OCI-LY3 (cell line): ENCODE measurements around the gene NOXO1.

Source experiments
- H2AFZ ChIP-seq: fragments of 200-600, 300-600 bp; shearing (Covaris generic); 2 replicates; pipeline ENCODE4 v1.6.0; 2014; ENCODE audit warnings: antibody characterized with exemption, low read depth, low read length
- H3K27ac ChIP-seq: fragments of 200-600, 300-600 bp; sonication (generic); 2 replicates; pipeline ENCODE4 v1.5.1; 2014; ENCODE audit warnings: mild to moderate bottlenecking, low read length, moderate library complexity, mixed read lengths
- H3K27me3 ChIP-seq: fragments of 200-600, 300-600 bp; sonication (generic); 2 replicates; pipeline ENCODE4 v1.6.1; 2014; ENCODE audit warnings: low read depth, low read length, mixed read lengths
- H3K36me3 ChIP-seq: fragments of 200-600, 300-600 bp; sonication (generic); replicated peaks from 2 replicates; pipeline ENCODE3; 2014; ENCODE audit warnings: low read depth, low read length, mixed read lengths
- H3K4me1 ChIP-seq: fragments of 300-600, 200-600 bp; sonication (generic); 2 replicates; pipeline ENCODE4 v1.6.1; 2014; ENCODE audit warnings: low read length, mixed read lengths
- H3K4me2 ChIP-seq: fragments of 200-600, 300-600 bp; sonication (generic); 2 replicates; pipeline ENCODE4 v1.6.1; 2014; ENCODE audit warnings: low read length, mixed read lengths
- H3K4me3 ChIP-seq: fragments of 300-600, 200-600 bp; sonication (generic); 2 replicates; pipeline ENCODE4 v1.5.1; 2014; ENCODE audit warnings: antibody characterized with exemption, mild to moderate bottlenecking, low read length, moderate library complexity
- H3K79me2 ChIP-seq: fragments of 300-600, 200-600 bp; shearing (Covaris generic); 2 replicates; pipeline ENCODE4 v1.6.1; 2014; ENCODE audit warnings: mild to moderate bottlenecking, low read length, mixed read lengths
- H3K9ac ChIP-seq: fragments of 300-600, 200-600 bp; shearing (Covaris generic); 2 replicates; pipeline ENCODE4 v1.6.0; 2014; ENCODE audit warnings: mild to moderate bottlenecking, low read length, moderate library complexity
- H3K9me3 ChIP-seq: fragments of 200-600, 300-600 bp; shearing (Covaris generic); 2 replicates; pipeline ENCODE4 v1.6.1; 2014; ENCODE audit warnings: low read length, mixed read lengths; ENCODE audit not compliant: insufficient read depth
- H4K20me1 ChIP-seq: fragments of 200-600, 300-600 bp; sonication (generic); 2 replicates; pipeline ENCODE4 v1.6.1; 2016; ENCODE audit warnings: low read length, mixed read lengths; ENCODE audit not compliant: insufficient read depth
- CTCF ChIP-seq: fragments of 200-600, 300-600 bp; sonication (generic); IDR thresholded peaks from 2 replicates; pipeline ENCODE4 v1.5.1; 2014; ENCODE audit warnings: antibody characterized with exemption, low read length, low read depth
- EZH2phosphoT487 ChIP-seq: fragments of 200-600 bp; shearing (Covaris generic); IDR thresholded peaks from 2 replicates; pipeline ENCODE4 v1.6.1; 2018; ENCODE audit warnings: antibody characterized with exemption, mixed run types, low read depth

The NOXO1 gene

GRCh38 chr16:1997494-1998359 is 16.5 kb upstream of the NOXO1 start:
- Histone ChIP-seq H3K4me3 (no peak overlapping the region), H3K79me2 (0 out of 2 replicates have a peak, but pooled peaks cover under 1% of the 10 kb centered on the region), H3K4me2 (no peak overlapping the region), H3K27me3 (no peaks in the 10 kb centered on the region), H3K9ac (no peak overlapping the region), H4K20me1 (no peaks in the 10 kb centered on the region), H3K4me1 (no peaks in the 10 kb centered on the region), H3K9me3 (no peaks in the 10 kb centered on the region), H2AFZ (no peak overlapping the region), H3K27ac (no peak overlapping the region), H3K36me3 (peaks cover 30% of the 10 kb centered on the region)
- TF ChIP-seq CTCF (no peak), EZH2phosphoT487 (no peak)

- Histone ChIP-seq H3K27me3 (no peaks in the 10 kb centered on the region), H3K9ac (no peak overlapping the region), H3K27ac (no peak overlapping the region), H3K4me2 (no peak overlapping the region), H3K9me3 (no peaks in the 10 kb centered on the region), H3K4me1 (0 out of 2 replicates have a peak, but pooled peaks cover 4% of the 10 kb centered on the region), H2AFZ (no peak overlapping the region), H4K20me1 (no peaks in the 10 kb centered on the region), H3K79me2 (no peaks in the 10 kb centered on the region), H3K4me3 (no peak overlapping the region), H3K36me3 (peaks cover 7% of the 10 kb centered on the region)
- no peak for TF ChIP-seq CTCF
- TF ChIP-seq EZH2phosphoT487: no peak
Measured at GRCh38 chr16:1993731-1994131, 12.5 kb upstream of the NOXO1 start.

DNA sequence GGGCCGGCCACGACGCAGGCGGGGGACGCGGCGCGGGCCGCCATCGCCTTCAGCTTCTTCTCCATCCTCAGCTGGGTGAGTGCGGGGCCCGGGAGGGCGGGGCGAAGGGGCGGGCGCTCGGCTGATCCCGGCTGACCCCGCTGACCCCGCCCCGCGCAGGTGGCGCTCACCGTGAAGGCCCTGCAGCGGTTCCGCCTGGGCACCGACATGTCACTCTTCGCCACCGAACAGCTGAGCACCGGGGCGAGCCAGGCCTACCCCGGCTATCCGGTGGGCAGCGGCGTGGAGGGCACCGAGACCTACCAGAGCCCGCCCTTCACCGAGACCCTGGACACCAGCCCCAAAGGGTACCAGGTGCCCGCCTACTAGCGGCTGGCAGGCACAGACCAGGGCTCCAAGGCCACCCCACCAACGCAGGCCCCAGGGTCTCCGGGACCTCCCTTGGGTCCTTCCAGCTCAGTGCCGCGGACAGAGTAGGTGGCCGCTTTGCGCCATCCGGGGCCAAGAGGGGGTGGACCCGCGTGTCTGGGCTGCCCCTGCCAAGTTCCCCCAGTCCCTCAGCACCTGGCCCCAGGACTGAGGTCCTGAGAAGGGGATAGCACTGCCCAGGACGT is 11.5 kb upstream of the NOXO1 start:
- Histone ChIP-seq H3K9me3 (no peaks in the 10 kb centered on the region), H3K27ac (no peak overlapping the region), H3K79me2 (no peaks in the 10 kb centered on the region), H3K4me2 (no peak overlapping the region), H3K4me1 (0 out of 2 replicates have a peak, but pooled peaks cover 4% of the 10 kb centered on the region), H3K27me3 (no peaks in the 10 kb centered on the region), H3K4me3 (no peak overlapping the region), H4K20me1 (no peaks in the 10 kb centered on the region), H3K36me3 (peaks cover 7% of the 10 kb centered on the region), H3K9ac (no peak overlapping the region), H2AFZ (no peak overlapping the region)
- TF ChIP-seq CTCF (no peak), EZH2phosphoT487 (no peak)

- Histone ChIP-seq H3K9me3 (no peaks in the 10 kb centered on the region), H3K4me1 (0 out of 2 replicates have a peak, but pooled peaks cover 4% of the 10 kb centered on the region), H3K4me3 (no peak overlapping the region), H3K79me2 (no peaks in the 10 kb centered on the region), H3K36me3 (peaks cover 7% of the 10 kb centered on the region), H3K9ac (no peak overlapping the region), H3K27ac (no peak overlapping the region), H3K27me3 (no peaks in the 10 kb centered on the region), H2AFZ (no peak overlapping the region), H3K4me2 (no peak overlapping the region), H4K20me1 (no peaks in the 10 kb centered on the region)
- TF ChIP-seq EZH2phosphoT487 (no peak), CTCF (no peak)
Measured at GRCh38 chr16:1991948-1992703, 10.9 kb upstream of the NOXO1 start.
